ENCODE data around the gene ERFL. TPM values are rescaled to one million over a fixed set of nuclear protein-coding genes. Genes with fewer than 3 reads are reported as not detected.
"Not testable (repeated sequence)": the region's sequence is repeated elsewhere in the genome, so short reads cannot be mapped to it uniquely, and the experiment has no call there.

The ERFL gene
- total RNA-seq, 2 donors from 2014 or later = 0.16 TPM; not detected in 1

- DNase-seq (no peak), ATAC-seq (peak; percentile 29 to 79)
- intact Hi-C loops (cut with DNase I) = loop anchor here in 1 of 2 donors (5.0 kb wide), 1 partner anchor 73 kb away; no protein-coding TSS in a partner anchor
These were observed 17.0 kb upstream of the ERFL start for GRCh38 chr19:41945135-41945766.

- ATAC-seq (no peak), DNase-seq (no peak)
- intact Hi-C loops (cut with DNase I) = no loop called here
These were observed 16.1 kb upstream of the ERFL start for GRCh38 chr19:41944336-41944735.

- DNase-seq (no peak), ATAC-seq (no peak)
- intact Hi-C loops (cut with DNase I) = no loop called here
These were observed 13.4 kb upstream of the ERFL start for GRCh38 chr19:41941410-41942202.

- ATAC-seq (no peak), DNase-seq (no peak)
- intact Hi-C loops (cut with DNase I) = no loop called here
These were observed 12.6 kb upstream of the ERFL start for GRCh38 chr19:41940731-41941409.

GRCh38 chr19:41939861-41940730 lies 11.8 kb upstream of the ERFL start:
- intact Hi-C loops (cut with DNase I) = no loop called here
- DNase-seq (no peak), ATAC-seq (peak; percentile 31 to 32)

- ATAC-seq; DNase-seq; intact Hi-C loops (cut with DNase I): not testable (repeated sequence)
These were observed 11.0 kb upstream of the ERFL start for GRCh38 chr19:41939209-41939608.

GRCh38 chr19:41937525-41938468 lies 9.5 kb upstream of the ERFL start:
- DNase-seq = no peak
- no peak for ATAC-seq
- intact Hi-C loops (cut with DNase I) = no loop called here

- ATAC-seq (no peak), DNase-seq (no peak)
- intact Hi-C loops (cut with DNase I) = no loop called here
These were observed 8.7 kb upstream of the ERFL start for GRCh38 chr19:41936961-41937360.

GRCh38 chr19:41936416-41936850 lies 8.2 kb upstream of the ERFL start:
- no peak for ATAC-seq
- intact Hi-C loops (cut with DNase I) = no loop called here
- no peak for DNase-seq

- DNase-seq (no peak), ATAC-seq (no peak)
- intact Hi-C loops (cut with DNase I) = no loop called here
These were observed 7.6 kb upstream of the ERFL start for GRCh38 chr19:41935760-41936415.

GRCh38 chr19:41934849-41935374 lies 6.7 kb upstream of the ERFL start:
- ATAC-seq (peak; percentile 68 to 71), DNase-seq (peak; percentile 65)
- intact Hi-C loops (cut with DNase I) = no loop called here

- DNase-seq = no peak
- ATAC-seq = no peak
- intact Hi-C loops (cut with DNase I) = no loop called here
These were observed 5.6 kb upstream of the ERFL start for GRCh38 chr19:41933693-41934426.

GRCh38 chr19:41932720-41933332 lies 4.6 kb upstream of the ERFL start:
- intact Hi-C loops (cut with DNase I) = no loop called here
- DNase-seq (no peak), ATAC-seq (peak; percentile 31 to 38)

- ATAC-seq (no peak), DNase-seq (no peak)
- intact Hi-C loops (cut with DNase I) = no loop called here
These were observed 4.0 kb upstream of the ERFL start for GRCh38 chr19:41932259-41932719.

GRCh38 chr19:41930926-41931592 lies 2.8 kb upstream of the ERFL start:
- intact Hi-C loops (cut with DNase I) = no loop called here
- no peak for ATAC-seq
- no peak for DNase-seq

- ATAC-seq = no peak
- intact Hi-C loops (cut with DNase I) = no loop called here
- DNase-seq = no peak
These were observed 2.1 kb upstream of the ERFL start for GRCh38 chr19:41930322-41930722.
